GM06990 (cell line): Measurements from ENCODE around the gene TSPAN13.

Experiments
- DNase-seq: peaks from one replicate; pipeline ENCODE4 v3.0.0-alpha.2; 2011; ENCODE audit not compliant: insufficient read length; ENCODE audit errors: extremely low read depth
- H3K27me3 ChIP-seq: replicated peaks from 2 replicates; pipeline ENCODE4 v1.6.0; 2011; ENCODE audit warnings: low read length; ENCODE audit not compliant: control insufficient read depth, insufficient read depth
- H3K36me3 ChIP-seq: 2 replicates; pipeline ENCODE4 v1.5.1; 2011; ENCODE audit warnings: low read length; ENCODE audit not compliant: control insufficient read depth, insufficient read depth
- H3K4me3 ChIP-seq: replicated peaks from 2 replicates; pipeline ENCODE4 v1.5.1; 2011; ENCODE audit warnings: low read depth, mild to moderate bottlenecking, control low read depth, low read length
- TF ChIP-seq, protein P1 (sequence below): IDR thresholded peaks from 2 replicates; pipeline ENCODE4 v1.5.1; 2011; ENCODE audit warnings: low read length, control low read depth, mild to moderate bottlenecking, inconsistent platforms; ENCODE audit not compliant: insufficient read depth, poor library complexity, severe bottlenecking

TSPAN13 gene

DNA sequence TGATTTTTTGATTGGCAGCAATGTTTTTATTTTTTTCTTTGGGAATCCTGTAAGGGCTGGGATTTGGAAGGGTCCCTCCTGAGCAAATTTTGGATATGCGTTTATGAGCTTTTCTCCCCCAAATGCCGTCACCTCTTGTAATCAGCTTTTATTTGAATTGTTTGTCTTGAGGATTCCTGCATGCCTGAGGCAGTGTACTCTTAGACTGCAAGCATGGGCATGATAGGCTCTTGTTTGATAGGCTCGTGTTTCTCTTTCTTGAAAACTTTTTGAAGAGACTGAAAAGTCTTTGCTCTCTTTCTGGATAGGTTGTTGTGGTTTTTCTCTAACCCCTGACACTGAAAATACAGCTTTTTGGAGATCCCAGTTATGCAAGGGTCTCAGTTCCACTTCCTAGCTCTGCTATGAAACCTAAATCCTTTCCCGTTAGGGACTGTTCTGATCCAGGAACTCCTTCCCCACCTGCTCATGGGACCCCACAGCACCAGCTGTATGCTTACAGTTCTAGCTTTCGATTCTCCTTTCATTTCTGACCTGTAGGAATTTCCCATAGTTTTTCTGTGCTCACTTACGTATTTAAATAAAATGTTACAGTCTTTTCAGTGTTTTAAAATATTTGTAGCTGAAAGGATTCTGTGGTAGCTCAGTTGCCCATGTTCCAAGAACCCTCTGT lies 17.2 kb downstream of the TSPAN13 start:
- Histone ChIP-seq H3K27me3 (no peaks in the 10 kb centered on the region; the same call in 1 of the 2 replicates), H3K4me3 (no peak overlapping the region), H3K36me3 (no peaks in the 10 kb centered on the region)
- TF ChIP-seq, protein P1, sequence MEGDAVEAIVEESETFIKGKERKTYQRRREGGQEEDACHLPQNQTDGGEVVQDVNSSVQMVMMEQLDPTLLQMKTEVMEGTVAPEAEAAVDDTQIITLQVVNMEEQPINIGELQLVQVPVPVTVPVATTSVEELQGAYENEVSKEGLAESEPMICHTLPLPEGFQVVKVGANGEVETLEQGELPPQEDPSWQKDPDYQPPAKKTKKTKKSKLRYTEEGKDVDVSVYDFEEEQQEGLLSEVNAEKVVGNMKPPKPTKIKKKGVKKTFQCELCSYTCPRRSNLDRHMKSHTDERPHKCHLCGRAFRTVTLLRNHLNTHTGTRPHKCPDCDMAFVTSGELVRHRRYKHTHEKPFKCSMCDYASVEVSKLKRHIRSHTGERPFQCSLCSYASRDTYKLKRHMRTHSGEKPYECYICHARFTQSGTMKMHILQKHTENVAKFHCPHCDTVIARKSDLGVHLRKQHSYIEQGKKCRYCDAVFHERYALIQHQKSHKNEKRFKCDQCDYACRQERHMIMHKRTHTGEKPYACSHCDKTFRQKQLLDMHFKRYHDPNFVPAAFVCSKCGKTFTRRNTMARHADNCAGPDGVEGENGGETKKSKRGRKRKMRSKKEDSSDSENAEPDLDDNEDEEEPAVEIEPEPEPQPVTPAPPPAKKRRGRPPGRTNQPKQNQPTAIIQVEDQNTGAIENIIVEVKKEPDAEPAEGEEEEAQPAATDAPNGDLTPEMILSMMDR, result no peak
- no peak for DNase-seq

DNA sequence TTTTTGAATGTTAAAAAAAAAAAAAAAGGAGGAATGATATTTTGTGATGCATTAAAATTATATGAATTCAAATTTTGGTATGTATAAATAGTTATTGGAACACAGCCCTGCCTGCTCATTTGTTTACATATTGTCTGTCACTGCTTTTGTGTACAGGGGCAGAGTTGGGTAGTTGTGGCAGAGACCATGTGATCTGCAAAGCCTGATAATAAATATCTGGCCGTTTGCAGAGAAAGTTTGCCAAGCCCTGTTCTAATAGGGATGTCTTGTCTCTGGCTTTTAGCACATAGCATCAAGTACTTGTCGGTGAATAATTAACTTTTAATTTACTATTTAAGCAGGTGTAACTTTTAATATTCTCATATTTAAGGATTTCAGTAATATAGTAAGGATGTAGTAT lies 19.8 kb downstream of the TSPAN13 start:
- Histone ChIP-seq H3K36me3 (no peaks in the 10 kb centered on the region), H3K4me3 (no peak overlapping the region), H3K27me3 (no peaks in the 10 kb centered on the region)
- TF ChIP-seq, protein P1, result no peak
- DNase-seq, result no peak

DNA sequence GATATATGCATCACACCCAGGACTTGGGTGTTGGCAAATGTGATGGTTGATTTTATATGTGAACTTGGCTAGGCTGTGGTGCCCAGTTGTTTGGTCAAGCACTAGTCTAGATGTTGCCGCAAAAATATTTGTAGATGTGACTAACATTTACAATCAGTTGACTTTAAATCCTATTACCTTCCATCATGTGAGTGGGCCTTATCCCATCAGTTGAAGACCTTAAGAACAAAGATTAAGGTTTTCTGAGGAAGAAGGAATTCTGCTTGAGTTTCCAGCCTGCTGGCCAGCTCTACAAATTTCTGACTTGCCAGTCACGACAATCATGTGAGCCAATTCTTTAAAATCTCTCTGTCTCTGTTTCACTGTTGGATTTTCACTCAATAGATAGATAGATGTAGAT lies 20.3 kb downstream of the TSPAN13 start:
- DNase-seq, result no peak
- Histone ChIP-seq H3K27me3 (no peaks in the 10 kb centered on the region), H3K36me3 (no peaks in the 10 kb centered on the region), H3K4me3 (no peak overlapping the region)
- TF ChIP-seq, protein P1, result no peak

DNA sequence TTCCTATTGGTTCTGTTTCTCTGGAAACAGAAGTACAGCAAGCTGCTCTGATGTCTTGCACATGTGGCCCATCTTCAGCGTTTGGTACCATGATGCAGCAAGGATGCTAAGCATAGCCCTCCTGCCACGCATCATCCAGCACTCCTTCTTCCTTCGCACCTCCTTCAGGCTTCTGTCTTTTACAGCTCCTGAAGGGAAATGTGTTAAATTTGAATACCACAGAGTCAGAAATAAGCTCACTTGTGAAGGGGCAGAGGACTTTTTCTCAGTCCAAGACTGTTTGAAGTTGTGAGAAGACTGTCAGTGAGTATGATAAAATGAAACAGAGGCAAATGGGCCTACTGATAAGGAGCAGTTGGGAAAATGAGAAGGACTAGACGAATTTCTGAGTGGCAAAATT lies 20.7 kb downstream of the TSPAN13 start:
- Histone ChIP-seq H3K27me3 (no peaks in the 10 kb centered on the region), H3K36me3 (no peaks in the 10 kb centered on the region)
- TF ChIP-seq, protein P1, result no peak

DNA sequence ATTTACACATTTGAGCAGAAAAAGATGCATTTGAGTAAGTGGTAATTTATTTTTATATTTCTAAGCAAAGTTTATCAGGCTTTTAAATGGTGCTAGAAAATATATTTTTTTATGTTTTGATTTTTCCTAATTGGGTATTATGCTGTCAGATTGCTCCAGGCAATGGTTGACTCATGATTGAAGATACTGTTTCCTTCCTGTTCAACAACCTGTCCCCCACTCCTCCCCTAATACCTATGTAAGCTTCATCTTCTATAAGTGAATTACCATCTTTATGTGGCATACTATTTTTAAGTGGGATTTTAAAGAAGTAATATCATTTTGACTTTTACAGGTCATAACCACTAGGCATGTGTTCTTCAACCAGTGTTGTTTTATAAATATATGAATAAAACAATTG lies 21.4 kb downstream of the TSPAN13 start:
- Histone ChIP-seq H3K36me3 (no peaks in the 10 kb centered on the region), H3K4me3 (no peak overlapping the region), H3K27me3 (no peaks in the 10 kb centered on the region)
- no peak for DNase-seq
- TF ChIP-seq, protein P1, result no peak

More for the DNA sequence above, 20.7 kb downstream of the TSPAN13 start:
- no peak overlapping the region for H3K4me3 ChIP-seq
- DNase-seq, result no peak

DNA sequence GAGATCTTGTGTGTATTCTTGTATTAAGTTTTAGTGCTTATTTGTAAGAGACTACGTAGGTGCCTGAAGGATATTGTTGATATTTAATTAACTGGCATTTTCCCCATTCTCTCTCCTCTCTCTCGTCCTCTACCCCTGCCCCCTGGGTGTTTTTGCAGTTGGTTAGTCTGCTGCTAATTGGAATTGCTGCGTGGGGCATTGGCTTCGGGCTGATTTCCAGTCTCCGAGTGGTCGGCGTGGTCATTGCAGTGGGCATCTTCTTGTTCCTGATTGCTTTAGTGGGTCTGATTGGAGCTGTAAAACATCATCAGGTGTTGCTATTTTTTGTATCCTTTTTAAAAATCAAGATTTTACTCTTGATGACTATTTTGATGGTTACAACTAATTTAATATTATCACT lies 22.5 kb downstream of the TSPAN13 start:
- no peaks in the 10 kb centered on the region for H3K36me3 ChIP-seq
- TF ChIP-seq, protein P1, result no peak
- no peaks in the 10 kb centered on the region for H3K27me3 ChIP-seq
- DNase-seq, result no peak
- no peak overlapping the region for H3K4me3 ChIP-seq
